GM23338 (cell line): ENCODE data around the gene ICAM5. TPM values are rescaled to one million over a fixed set of nuclear protein-coding genes. Genes with fewer than 3 reads are reported as not detected.
A peak's percentile ranks its signal among the peaks of the same experiment; 100 is the strongest.

Experiments
- ATAC-seq: fragments of 200-7000 bp; cut with Tn5 transposase; 3 replicates; pipeline ENCODE4 v1.9.1; 2020
- DNase-seq: peaks from one replicate; pipeline ENCODE4 v3.0.0-alpha.2; 2015; ENCODE audit warnings: low spot score
- H2AFZ ChIP-seq: fragments of 200-600 bp; sonication (generic); 2 replicates; pipeline ENCODE4 v1.8.0; 2016; ENCODE audit warnings: antibody characterized with exemption, mild to moderate bottlenecking, moderate library complexity
- H3F3A ChIP-seq: fragments of 200-600 bp; sonication (generic); replicated peaks from 2 replicates; pipeline ENCODE4 v1.8.0; 2017; ENCODE audit warnings: antibody characterized with exemption, mixed run types, low read depth
- H3K27ac ChIP-seq: fragments of 200-600 bp; sonication (generic); 2 replicates; pipeline ENCODE4 v1.6.1; 2016; ENCODE audit warnings: low read depth
- H3K27me3 ChIP-seq: fragments of 200-600 bp; sonication (generic); 2 replicates; pipeline ENCODE4 v1.8.0; 2016; ENCODE audit warnings: mild to moderate bottlenecking, mixed run types, moderate library complexity; ENCODE audit not compliant: insufficient read depth
- H3K36me3 ChIP-seq: fragments of 200-600 bp; sonication (generic); 2 replicates; pipeline ENCODE4 v1.8.0; 2016; ENCODE audit warnings: mild to moderate bottlenecking; ENCODE audit not compliant: insufficient read depth
- H3K4me1 ChIP-seq: fragments of 200-600 bp; sonication (generic); 2 replicates; pipeline ENCODE4 v1.8.0; 2016; ENCODE audit warnings: mild to moderate bottlenecking, moderate library complexity; ENCODE audit not compliant: insufficient read depth
- H3K4me2 ChIP-seq: fragments of 200-600 bp; sonication (generic); 2 replicates; pipeline ENCODE4 v1.7.1; 2017; ENCODE audit warnings: mixed run types
- H3K4me3 ChIP-seq: fragments of 200-600 bp; sonication (generic); 2 replicates; pipeline ENCODE4 v1.6.1; 2016; ENCODE audit warnings: mixed run types
- H3K79me2 ChIP-seq: fragments of 200-600 bp; sonication (generic); replicated peaks from 2 replicates; pipeline ENCODE4 v1.8.0; 2017; ENCODE audit warnings: mild to moderate bottlenecking; ENCODE audit not compliant: insufficient read depth
- H3K9me2 ChIP-seq: fragments of 200-600 bp; sonication (generic); 2 replicates; pipeline ENCODE4 v1.8.0; 2017; ENCODE audit not compliant: insufficient read depth
- H4K20me1 ChIP-seq: fragments of 200-600 bp; sonication (generic); replicated peaks from 2 replicates; pipeline ENCODE4 v1.8.0; 2017; ENCODE audit warnings: mild to moderate bottlenecking; ENCODE audit not compliant: insufficient read depth
- H3K27ac Mint-ChIP-seq: 2 replicates; pipeline ENCODE4 v1.8.0; 2020; ENCODE audit warnings: inconsistent platforms, mild to moderate bottlenecking, moderate library complexity, mixed read lengths
- H3K27me3 Mint-ChIP-seq: 3 replicates; pipeline ENCODE4 v1.8.0; 2022; ENCODE audit warnings: low read depth, mild to moderate bottlenecking, moderate library complexity, mixed read lengths, inconsistent platforms; ENCODE audit not compliant: insufficient read depth, poor library complexity
- H3K36me3 Mint-ChIP-seq: 3 replicates; pipeline ENCODE4 v1.8.0; 2021; ENCODE audit warnings: low read depth, mild to moderate bottlenecking, inconsistent platforms, moderate library complexity, mixed read lengths
- H3K4me1 Mint-ChIP-seq: 3 replicates; pipeline ENCODE4 v1.8.0; 2020; ENCODE audit warnings: mild to moderate bottlenecking, inconsistent platforms, mixed read lengths
- H3K4me3 Mint-ChIP-seq: 3 replicates; pipeline ENCODE4 v1.8.0; 2021; ENCODE audit warnings: moderate library complexity, mild to moderate bottlenecking, inconsistent platforms, mixed read lengths
- H3K9me3 Mint-ChIP-seq: 3 replicates; pipeline ENCODE4 v1.8.0; 2020; ENCODE audit warnings: moderate library complexity, mild to moderate bottlenecking, inconsistent platforms, mixed read lengths
- EZH2 ChIP-seq: fragments of 200-600 bp; sonication (generic); IDR thresholded peaks from one replicate; pipeline ENCODE4 v1.8.0; 2017; ENCODE audit warnings: antibody characterized with exemption, mild to moderate bottlenecking, low read depth; ENCODE audit not compliant: unreplicated experiment
- NANOG ChIP-seq: IDR thresholded peaks from 2 replicates; pipeline ENCODE4 v1.6.1; 2016; ENCODE audit warnings: antibody characterized with exemption, borderline replicate concordance
- POLR2AphosphoS5 ChIP-seq: IDR thresholded peaks from 2 replicates; pipeline ENCODE4 v1.6.1; 2016; ENCODE audit warnings: antibody characterized with exemption, low read depth
- STAT1 ChIP-seq: IDR thresholded peaks from one replicate; pipeline ENCODE4 v1.6.1; 2016; ENCODE audit warnings: antibody characterized with exemption; ENCODE audit not compliant: unreplicated experiment
- ZNF114 ChIP-seq: fragments of 250-450 bp; sonication (Bioruptor Pico); IDR thresholded peaks from 2 replicates; pipeline ENCODE4 v1.5.0; 2020; ENCODE audit warnings: mild to moderate bottlenecking, moderate library complexity
- ZNF331 ChIP-seq: fragments of 250-450 bp; sonication (Bioruptor Pico); IDR thresholded peaks from 2 replicates; pipeline ENCODE4 v1.5.0; 2020; ENCODE audit warnings: low read depth, mild to moderate bottlenecking, moderate library complexity
- polyA plus RNA-seq: library from polyadenylated mRNA; unstranded; fragments of >200 nt; fragmentation: Nextera tagmentation; extraction: Ambion mirVana; gene quantifications from 2 replicates; pipeline ENCODE4 v1.2.1, GENCODE V29; 2016
- total RNA-seq: library from RNA; depleted of rRNA; stranded (reverse); fragments of >200 nt; shearing (Covaris generic); gene quantifications from 2 replicates; pipeline ENCODE4 v1.2.3, GENCODE V29; 2014
- TF ChIP-seq, protein P1 (sequence below): fragments of 250-450 bp; sonication (Bioruptor Pico); IDR thresholded peaks from 2 replicates; pipeline ENCODE4 v1.5.0; 2020; ENCODE audit warnings: mild to moderate bottlenecking, moderate library complexity

The ICAM5 gene
- total and polyA plus RNA-seq, 2 experiments from 2014 or later, result 0.47 to 4.6 TPM

GRCh38 chr19:10270616-10271394 is 18.9 kb upstream of the ICAM5 start, which contains the start of gene ICAM1:
Gene ICAM1, plus strand, starts transcription at chr19:10271120. Its CDS starts 40 bp downstream, at chr19:10271160.
- H3K36me3 Mint-ChIP-seq, result peaks cover 4% of the 10 kb centered on the region; the same call in 1 of the 3 replicates
- peak within 1 kb of the TSS; percentile 77 for H3K4me2 ChIP-seq
- H3K9me3 Mint-ChIP-seq, result no peaks in the 10 kb centered on the region; the same call in 2 of the 3 replicates
- H3K9me2 ChIP-seq, result no peaks in the 10 kb centered on the region
- H3K27ac ChIP-seq, result no peak within 1 kb of the TSS
- H3K27ac Mint-ChIP-seq, result no peak within 1 kb of the TSS
- peak; percentile 78 for ATAC-seq
- H3K4me1 ChIP-seq, result peaks cover 4% of the 10 kb centered on the region; the same call in 1 of the 2 replicates
- TF ChIP-seq ZNF114 (CRISPR knock-in tag) (no peak), ZNF331 (CRISPR knock-in tag) (no peak), POLR2AphosphoS5 (peak; percentile 49; the same call in 1 of the 2 replicates), NANOG (no peak), EZH2 (peak; percentile 46), STAT1 (no peak)
- TF ChIP-seq, protein P1, sequence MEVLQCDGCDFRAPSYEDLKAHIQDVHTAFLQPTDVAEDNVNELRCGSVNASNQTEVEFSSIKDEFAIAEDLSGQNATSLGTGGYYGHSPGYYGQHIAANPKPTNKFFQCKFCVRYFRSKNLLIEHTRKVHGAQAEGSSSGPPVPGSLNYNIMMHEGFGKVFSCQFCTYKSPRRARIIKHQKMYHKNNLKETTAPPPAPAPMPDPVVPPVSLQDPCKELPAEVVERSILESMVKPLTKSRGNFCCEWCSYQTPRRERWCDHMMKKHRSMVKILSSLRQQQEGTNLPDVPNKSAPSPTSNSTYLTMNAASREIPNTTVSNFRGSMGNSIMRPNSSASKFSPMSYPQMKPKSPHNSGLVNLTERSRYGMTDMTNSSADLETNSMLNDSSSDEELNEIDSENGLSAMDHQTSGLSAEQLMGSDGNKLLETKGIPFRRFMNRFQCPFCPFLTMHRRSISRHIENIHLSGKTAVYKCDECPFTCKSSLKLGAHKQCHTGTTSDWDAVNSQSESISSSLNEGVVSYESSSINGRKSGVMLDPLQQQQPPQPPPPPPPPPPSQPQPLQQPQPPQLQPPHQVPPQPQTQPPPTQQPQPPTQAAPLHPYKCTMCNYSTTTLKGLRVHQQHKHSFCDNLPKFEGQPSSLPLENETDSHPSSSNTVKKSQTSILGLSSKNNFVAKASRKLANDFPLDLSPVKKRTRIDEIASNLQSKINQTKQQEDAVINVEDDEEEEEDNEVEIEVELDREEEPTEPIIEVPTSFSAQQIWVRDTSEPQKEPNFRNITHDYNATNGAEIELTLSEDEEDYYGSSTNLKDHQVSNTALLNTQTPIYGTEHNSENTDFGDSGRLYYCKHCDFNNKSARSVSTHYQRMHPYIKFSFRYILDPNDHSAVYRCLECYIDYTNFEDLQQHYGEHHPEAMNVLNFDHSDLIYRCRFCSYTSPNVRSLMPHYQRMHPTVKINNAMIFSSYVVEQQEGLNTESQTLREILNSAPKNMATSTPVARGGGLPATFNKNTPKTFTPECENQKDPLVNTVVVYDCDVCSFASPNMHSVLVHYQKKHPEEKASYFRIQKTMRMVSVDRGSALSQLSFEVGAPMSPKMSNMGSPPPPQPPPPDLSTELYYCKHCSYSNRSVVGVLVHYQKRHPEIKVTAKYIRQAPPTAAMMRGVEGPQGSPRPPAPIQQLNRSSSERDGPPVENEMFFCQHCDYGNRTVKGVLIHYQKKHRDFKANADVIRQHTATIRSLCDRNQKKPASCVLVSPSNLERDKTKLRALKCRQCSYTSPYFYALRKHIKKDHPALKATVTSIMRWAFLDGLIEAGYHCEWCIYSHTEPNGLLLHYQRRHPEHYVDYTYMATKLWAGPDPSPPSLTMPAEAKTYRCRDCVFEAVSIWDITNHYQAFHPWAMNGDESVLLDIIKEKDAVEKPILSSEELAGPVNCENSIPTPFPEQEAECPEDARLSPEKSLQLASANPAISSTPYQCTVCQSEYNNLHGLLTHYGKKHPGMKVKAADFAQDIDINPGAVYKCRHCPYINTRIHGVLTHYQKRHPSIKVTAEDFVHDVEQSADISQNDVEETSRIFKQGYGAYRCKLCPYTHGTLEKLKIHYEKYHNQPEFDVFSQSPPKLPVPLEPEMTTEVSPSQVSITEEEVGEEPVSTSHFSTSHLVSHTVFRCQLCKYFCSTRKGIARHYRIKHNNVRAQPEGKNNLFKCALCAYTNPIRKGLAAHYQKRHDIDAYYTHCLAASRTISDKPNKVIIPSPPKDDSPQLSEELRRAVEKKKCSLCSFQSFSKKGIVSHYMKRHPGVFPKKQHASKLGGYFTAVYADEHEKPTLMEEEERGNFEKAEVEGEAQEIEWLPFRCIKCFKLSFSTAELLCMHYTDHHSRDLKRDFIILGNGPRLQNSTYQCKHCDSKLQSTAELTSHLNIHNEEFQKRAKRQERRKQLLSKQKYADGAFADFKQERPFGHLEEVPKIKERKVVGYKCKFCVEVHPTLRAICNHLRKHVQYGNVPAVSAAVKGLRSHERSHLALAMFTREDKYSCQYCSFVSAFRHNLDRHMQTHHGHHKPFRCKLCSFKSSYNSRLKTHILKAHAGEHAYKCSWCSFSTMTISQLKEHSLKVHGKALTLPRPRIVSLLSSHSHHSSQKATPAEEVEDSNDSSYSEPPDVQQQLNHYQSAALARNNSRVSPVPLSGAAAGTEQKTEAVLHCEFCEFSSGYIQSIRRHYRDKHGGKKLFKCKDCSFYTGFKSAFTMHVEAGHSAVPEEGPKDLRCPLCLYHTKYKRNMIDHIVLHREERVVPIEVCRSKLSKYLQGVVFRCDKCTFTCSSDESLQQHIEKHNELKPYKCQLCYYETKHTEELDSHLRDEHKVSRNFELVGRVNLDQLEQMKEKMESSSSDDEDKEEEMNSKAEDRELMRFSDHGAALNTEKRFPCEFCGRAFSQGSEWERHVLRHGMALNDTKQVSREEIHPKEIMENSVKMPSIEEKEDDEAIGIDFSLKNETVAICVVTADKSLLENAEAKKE (CRISPR knock-in tag), result no peak
- DNase-seq, result peak; percentile 88
- H3K79me2 ChIP-seq, result no peaks in the 10 kb centered on the region
- peaks cover 45% of the 10 kb centered on the region for H3K27me3 ChIP-seq
- peaks cover 45% of the 10 kb centered on the region for H3K27me3 Mint-ChIP-seq
- peak within 1 kb of the TSS; percentile 65 for H3K4me3 Mint-ChIP-seq
- peaks cover 4% of the 10 kb centered on the region; the same call in 2 of the 3 replicates for H3K4me1 Mint-ChIP-seq
- H2AFZ ChIP-seq, result peak within 1 kb of the TSS; percentile 94
- peaks cover 13% of the 10 kb centered on the region; the same call in 1 of the 2 replicates for H3F3A ChIP-seq
- H4K20me1 ChIP-seq, result no peaks in the 10 kb centered on the region
- peak within 1 kb of the TSS; percentile 53 for H3K4me3 ChIP-seq
- H3K36me3 ChIP-seq, result no peaks in the 10 kb centered on the region
